Stimulated activated effector memory CD8-positive, alpha-beta T cell treated with anti-CD3 and anti-CD28 coated beads, Interleukin-12 subunit alpha, Interleukin-12 subunit beta, amount 100 ng/mL, for 72 hours (primary cell): Measurements from ENCODE around the gene DLG2.

ENCODE experiments used
- ATAC-seq: fragments of 150-1000 bp; cut with Tn5 transposase; 2 replicates; pipeline ENCODE4 v1.10.0; 2021
- DNase-seq, 2 donors: peaks; one replicate each; pipeline ENCODE4 v3.0.0; 2021 to 2022; ENCODE audit warnings: low spot score in 2 of 2
- H3K27ac Mint-ChIP-seq: one replicate; pipeline ENCODE4 v1.8.0; 2022; ENCODE audit warnings: mild to moderate bottlenecking, mixed read lengths
- H3K36me3 Mint-ChIP-seq: one replicate; pipeline ENCODE4 v1.8.0; 2022; ENCODE audit warnings: mild to moderate bottlenecking, mixed read lengths
- H3K4me1 Mint-ChIP-seq: one replicate; pipeline ENCODE4 v1.8.0; 2022; ENCODE audit warnings: mixed read lengths
- H3K4me3 Mint-ChIP-seq: one replicate; pipeline ENCODE4 v1.8.0; 2022; ENCODE audit warnings: mild to moderate bottlenecking, mixed read lengths
- H3K9me3 Mint-ChIP-seq: one replicate; pipeline ENCODE4 v1.8.0; 2022; ENCODE audit warnings: mixed read lengths

The DLG2 gene

GRCh38 chr11:83648610-83649527 lies 1978.3 kb downstream of the DLG2 start:
- Mint-ChIP-seq H3K9me3 (no peaks in the 10 kb centered on the region), H3K27ac (no peak overlapping the region), H3K4me3 (no peak overlapping the region), H3K36me3 (no peaks in the 10 kb centered on the region), H3K4me1 (no peaks in the 10 kb centered on the region)
- ATAC-seq (no peak), DNase-seq (no peak)

GRCh38 chr11:83645561-83645960 lies 1981.6 kb downstream of the DLG2 start:
- ATAC-seq (no peak), DNase-seq (no peak)
- Mint-ChIP-seq H3K4me3 (no peak overlapping the region), H3K4me1 (no peaks in the 10 kb centered on the region), H3K36me3 (no peaks in the 10 kb centered on the region), H3K9me3 (no peaks in the 10 kb centered on the region), H3K27ac (no peak overlapping the region)

GRCh38 chr11:83643115-83643514 lies 1984.0 kb downstream of the DLG2 start:
- Mint-ChIP-seq H3K9me3 (no peaks in the 10 kb centered on the region), H3K36me3 (no peaks in the 10 kb centered on the region), H3K4me1 (no peaks in the 10 kb centered on the region), H3K4me3 (no peak overlapping the region), H3K27ac (no peak overlapping the region)
- DNase-seq, result no peak
- ATAC-seq, result no peak

- H3K4me1 Mint-ChIP-seq, result no peaks in the 10 kb centered on the region
- ATAC-seq, result no peak
- DNase-seq, result no peak
- H3K36me3 Mint-ChIP-seq, result no peaks in the 10 kb centered on the region
- no peaks in the 10 kb centered on the region for H3K9me3 Mint-ChIP-seq
- H3K27ac Mint-ChIP-seq, result no peak overlapping the region
- no peak overlapping the region for H3K4me3 Mint-ChIP-seq
Observed at GRCh38 chr11:83642500-83642899, 1984.6 kb downstream of the DLG2 start.

- H3K36me3 Mint-ChIP-seq, result no peaks in the 10 kb centered on the region
- no peak overlapping the region for H3K27ac Mint-ChIP-seq
- H3K4me3 Mint-ChIP-seq, result no peak overlapping the region
- DNase-seq (no peak), ATAC-seq (no peak)
- H3K9me3 Mint-ChIP-seq, result no peaks in the 10 kb centered on the region
- no peaks in the 10 kb centered on the region for H3K4me1 Mint-ChIP-seq
Observed at GRCh38 chr11:83641511-83641910, 1985.6 kb downstream of the DLG2 start.

- DNase-seq (no peak), ATAC-seq (no peak)
- Mint-ChIP-seq H3K4me3 (no peak overlapping the region), H3K36me3 (no peaks in the 10 kb centered on the region), H3K4me1 (no peaks in the 10 kb centered on the region), H3K27ac (no peak overlapping the region), H3K9me3 (no peaks in the 10 kb centered on the region)
Observed at GRCh38 chr11:83639995-83640758, 1987.0 kb downstream of the DLG2 start.

- Mint-ChIP-seq H3K4me3 (no peak overlapping the region), H3K4me1 (no peaks in the 10 kb centered on the region), H3K9me3 (no peaks in the 10 kb centered on the region), H3K36me3 (no peaks in the 10 kb centered on the region), H3K27ac (no peak overlapping the region)
- DNase-seq, result no peak
- no peak for ATAC-seq
Observed at GRCh38 chr11:83635166-83635565, 1992.0 kb downstream of the DLG2 start.

- H3K9me3 Mint-ChIP-seq, result peaks cover 3% of the 10 kb centered on the region
- no peaks in the 10 kb centered on the region for H3K4me1 Mint-ChIP-seq
- H3K36me3 Mint-ChIP-seq, result no peaks in the 10 kb centered on the region
- no peak overlapping the region for H3K27ac Mint-ChIP-seq
- no peak for ATAC-seq
- no peak overlapping the region for H3K4me3 Mint-ChIP-seq
- DNase-seq, result no peak
Observed at GRCh38 chr11:83630211-83630610, 1996.9 kb downstream of the DLG2 start.

GRCh38 chr11:83629775-83630174 lies 1997.4 kb downstream of the DLG2 start:
- H3K4me3 Mint-ChIP-seq, result no peak overlapping the region
- no peak overlapping the region for H3K27ac Mint-ChIP-seq
- H3K9me3 Mint-ChIP-seq, result peaks cover 5% of the 10 kb centered on the region
- DNase-seq (no peak), ATAC-seq (no peak)
- no peaks in the 10 kb centered on the region for H3K36me3 Mint-ChIP-seq
- H3K4me1 Mint-ChIP-seq, result no peaks in the 10 kb centered on the region

GRCh38 chr11:83628622-83629355 lies 1998.4 kb downstream of the DLG2 start:
- Mint-ChIP-seq H3K9me3 (peaks cover 5% of the 10 kb centered on the region), H3K36me3 (no peaks in the 10 kb centered on the region), H3K4me3 (no peak overlapping the region), H3K4me1 (no peaks in the 10 kb centered on the region), H3K27ac (no peak overlapping the region)
- no peak for ATAC-seq
- no peak for DNase-seq

- DNase-seq, result no peak
- no peaks in the 10 kb centered on the region for H3K4me1 Mint-ChIP-seq
- no peaks in the 10 kb centered on the region for H3K36me3 Mint-ChIP-seq
- no peak for ATAC-seq
- peaks cover 5% of the 10 kb centered on the region for H3K9me3 Mint-ChIP-seq
- H3K27ac Mint-ChIP-seq, result no peak overlapping the region
- H3K4me3 Mint-ChIP-seq, result no peak overlapping the region
Observed at GRCh38 chr11:83625336-83625735, 2001.8 kb downstream of the DLG2 start.

GRCh38 chr11:83617671-83618070 lies 2009.5 kb downstream of the DLG2 start:
- no peaks in the 10 kb centered on the region for H3K36me3 Mint-ChIP-seq
- no peak for ATAC-seq
- H3K4me1 Mint-ChIP-seq, result no peaks in the 10 kb centered on the region
- DNase-seq, result no peak
- no peak overlapping the region for H3K4me3 Mint-ChIP-seq
- no peak overlapping the region for H3K27ac Mint-ChIP-seq
- peaks cover under 1% of the 10 kb centered on the region for H3K9me3 Mint-ChIP-seq

- ATAC-seq (no peak), DNase-seq (no peak)
- peaks cover 6% of the 10 kb centered on the region for H3K9me3 Mint-ChIP-seq
- no peak overlapping the region for H3K4me3 Mint-ChIP-seq
- H3K36me3 Mint-ChIP-seq, result no peaks in the 10 kb centered on the region
- H3K27ac Mint-ChIP-seq, result no peak overlapping the region
- H3K4me1 Mint-ChIP-seq, result no peaks in the 10 kb centered on the region
Observed at GRCh38 chr11:83613767-83614121, 2013.4 kb downstream of the DLG2 start.

- no peaks in the 10 kb centered on the region for H3K36me3 Mint-ChIP-seq
- H3K4me1 Mint-ChIP-seq, result no peaks in the 10 kb centered on the region
- no peak for DNase-seq
- no peak overlapping the region for H3K27ac Mint-ChIP-seq
- H3K9me3 Mint-ChIP-seq, result peaks cover 6% of the 10 kb centered on the region
- ATAC-seq, result no peak
- H3K4me3 Mint-ChIP-seq, result no peak overlapping the region
Observed at GRCh38 chr11:83612891-83613766, 2014.0 kb downstream of the DLG2 start.

- no peak overlapping the region for H3K27ac Mint-ChIP-seq
- H3K4me1 Mint-ChIP-seq, result no peaks in the 10 kb centered on the region
- DNase-seq, result no peak
- no peak overlapping the region for H3K4me3 Mint-ChIP-seq
- ATAC-seq, result no peak
- H3K9me3 Mint-ChIP-seq, result peaks cover 6% of the 10 kb centered on the region
- H3K36me3 Mint-ChIP-seq, result no peaks in the 10 kb centered on the region
Observed at GRCh38 chr11:83611600-83611999, 2015.5 kb downstream of the DLG2 start.
